Muscle of back (tissue), 11 donors: Measurements from ENCODE around the gene PLVAP. TPM values are rescaled to one million over a fixed set of nuclear protein-coding genes. Genes with fewer than 3 reads are reported as not detected.
A peak's percentile ranks its signal among the peaks of the same experiment; 100 is the strongest.

ENCODE experiments used
- DNase-seq, 3 donors: peaks; one replicate each; pipeline versions ENCODE4 v3.0.0 to v3.0.0-alpha.2; 2013
- polyA plus RNA-seq, 10 donors: library from polyadenylated mRNA; unstranded; fragments of 120-200 nt; gene quantifications; one replicate each; pipeline ENCODE4 v1.2.1, GENCODE V29; 2013; ENCODE audit not compliant: insufficient read length in 10 of 10

PLVAP gene
- polyA plus RNA-seq, 10 donors, result 34.3 to 73.4 (median 47.2) TPM

- no peak for DNase-seq
Observed at GRCh38 chr19:17323300-17323963, 53.7 kb downstream of the PLVAP start.

GRCh38 chr19:17322854-17323253 lies 54.3 kb downstream of the PLVAP start:
- DNase-seq, result no peak

GRCh38 chr19:17321655-17322489 lies 55.3 kb downstream of the PLVAP start:
- DNase-seq, result no peak

- DNase-seq, result no peak
Observed at GRCh38 chr19:17320435-17320834, 56.7 kb downstream of the PLVAP start.

GRCh38 chr19:17319473-17320238 lies 57.5 kb downstream of the PLVAP start:
- DNase-seq, result no peak

GRCh38 chr19:17318966-17319365 lies 58.2 kb downstream of the PLVAP start:
- DNase-seq, result no peak

- DNase-seq, result no peak
Observed at GRCh38 chr19:17314007-17314593, 63.0 kb downstream of the PLVAP start.

- DNase-seq, result no peak
Observed at GRCh38 chr19:17312189-17313113, 64.7 kb downstream of the PLVAP start.

GRCh38 chr19:17311455-17312188 lies 65.5 kb downstream of the PLVAP start:
- DNase-seq, result no peak

GRCh38 chr19:17309965-17310461 lies 67.1 kb downstream of the PLVAP start:
- no peak for DNase-seq

GRCh38 chr19:17309198-17309964 lies 67.8 kb downstream of the PLVAP start, which contains the start of gene DDA1:
Gene DDA1, plus strand, starts transcription at chr19:17309563. Its CDS starts 92 bp downstream, at chr19:17309655.
- DNase-seq, result peak; percentile 99 to 100 (median 100)

- no peak for DNase-seq
Observed at GRCh38 chr19:17307876-17308377, 69.2 kb downstream of the PLVAP start.

- DNase-seq, result no peak
Observed at GRCh38 chr19:17306285-17306714, 70.8 kb downstream of the PLVAP start.

GRCh38 chr19:17305517-17306284 lies 71.4 kb downstream of the PLVAP start, which contains the start of gene MRPL34:
Gene MRPL34, plus strand, starts transcription at chr19:17305872. Its CDS starts 21 bp downstream, at chr19:17305893.
- peak; percentile 94 to 97 (median 97) for DNase-seq

- DNase-seq, result no peak
Observed at GRCh38 chr19:17305216-17305516, 72.0 kb downstream of the PLVAP start.

GRCh38 chr19:17304386-17305215 lies 72.5 kb downstream of the PLVAP start:
- no peak for DNase-seq

GRCh38 chr19:17303940-17304267 lies 73.2 kb downstream of the PLVAP start:
- DNase-seq, result no peak
